H7 (cell line): ENCODE measurements around the gene HMCN2. TPM values are rescaled to one million over a fixed set of nuclear protein-coding genes. Genes with fewer than 3 reads are reported as not detected.
A peak's percentile ranks its signal among the peaks of the same experiment; 100 is the strongest.

Experiments
- DNase-seq: peaks from one replicate; pipeline ENCODE4 v3.0.0; 2012
- H3K27me3 ChIP-seq: 2 replicates; pipeline ENCODE4 v1.6.0; 2011; ENCODE audit warnings: mild to moderate bottlenecking, low read length; ENCODE audit not compliant: control insufficient read depth, insufficient read depth
- H3K36me3 ChIP-seq: replicated peaks from 2 replicates; pipeline ENCODE4 v1.5.1; 2011; ENCODE audit warnings: low read length; ENCODE audit not compliant: control insufficient read depth, insufficient read depth
- H3K4me3 ChIP-seq: 2 replicates; pipeline ENCODE4 v1.5.1; 2011; ENCODE audit warnings: low read depth, mild to moderate bottlenecking, control low read depth, low read length, moderate library complexity; ENCODE audit not compliant: insufficient read depth
- total RNA-seq: library from RNA; depleted of rRNA; stranded (reverse); fragments of >200 nt; shearing (Covaris generic); gene quantifications from 2 replicates; pipeline ENCODE4 v1.2.3, GENCODE V29; 2014

HMCN2 gene
- total RNA-seq, 1 experiment from 2014 or later, result 2.3 TPM

DNA sequence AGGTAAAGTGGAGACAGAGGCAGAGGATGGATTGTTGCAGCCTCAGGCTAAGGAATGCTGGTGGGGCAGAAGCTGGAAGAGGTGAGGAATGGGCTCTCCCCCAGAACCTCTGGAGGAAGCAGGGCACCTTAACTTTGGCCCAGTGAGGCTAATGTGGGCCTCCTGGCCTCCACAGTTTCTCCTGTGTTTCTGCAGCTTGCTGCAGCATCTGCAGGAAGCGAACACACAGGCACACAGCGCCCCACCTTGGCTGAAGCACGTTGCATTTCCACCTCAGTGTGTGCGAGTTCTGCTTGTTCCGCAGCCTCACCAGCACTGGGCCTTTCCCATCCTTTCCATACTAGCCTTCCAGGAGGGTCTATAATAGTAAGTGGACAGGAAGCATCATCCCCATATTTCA, 152.0 kb downstream of the HMCN2 start:
- Histone ChIP-seq H3K36me3 (no peaks in the 10 kb centered on the region), H3K27me3 (no peaks in the 10 kb centered on the region), H3K4me3 (no peak overlapping the region)
- peak; percentile 66 for DNase-seq

DNA sequence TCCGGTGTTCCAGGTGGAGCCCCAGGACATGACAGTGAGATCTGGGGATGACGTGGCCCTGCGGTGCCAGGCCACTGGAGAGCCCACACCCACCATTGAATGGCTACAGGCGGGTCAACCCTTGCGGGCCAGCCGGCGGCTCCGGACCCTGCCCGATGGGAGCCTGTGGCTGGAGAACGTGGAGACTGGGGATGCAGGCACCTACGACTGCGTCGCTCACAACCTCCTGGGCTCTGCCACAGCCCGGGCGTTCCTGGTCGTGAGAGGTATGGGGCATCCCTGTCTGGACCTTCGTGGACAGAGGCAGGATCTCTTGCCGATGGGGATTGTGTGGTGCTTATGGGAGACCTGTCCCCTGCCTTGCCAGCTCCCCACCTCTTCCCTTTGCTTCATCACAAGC, 153.2 kb downstream of the HMCN2 start:
- no peak for DNase-seq
- no peaks in the 10 kb centered on the region for H3K27me3 ChIP-seq

GRCh38 chr9:130419521-130420035, 154.0 kb downstream of the HMCN2 start:
- Histone ChIP-seq H3K36me3 (no peaks in the 10 kb centered on the region), H3K27me3 (no peaks in the 10 kb centered on the region)
- DNase-seq, result no peak

More for the DNA sequence above, 153.2 kb downstream of the HMCN2 start:
- Histone ChIP-seq H3K36me3 (no peaks in the 10 kb centered on the region), H3K4me3 (no peak overlapping the region)

DNA sequence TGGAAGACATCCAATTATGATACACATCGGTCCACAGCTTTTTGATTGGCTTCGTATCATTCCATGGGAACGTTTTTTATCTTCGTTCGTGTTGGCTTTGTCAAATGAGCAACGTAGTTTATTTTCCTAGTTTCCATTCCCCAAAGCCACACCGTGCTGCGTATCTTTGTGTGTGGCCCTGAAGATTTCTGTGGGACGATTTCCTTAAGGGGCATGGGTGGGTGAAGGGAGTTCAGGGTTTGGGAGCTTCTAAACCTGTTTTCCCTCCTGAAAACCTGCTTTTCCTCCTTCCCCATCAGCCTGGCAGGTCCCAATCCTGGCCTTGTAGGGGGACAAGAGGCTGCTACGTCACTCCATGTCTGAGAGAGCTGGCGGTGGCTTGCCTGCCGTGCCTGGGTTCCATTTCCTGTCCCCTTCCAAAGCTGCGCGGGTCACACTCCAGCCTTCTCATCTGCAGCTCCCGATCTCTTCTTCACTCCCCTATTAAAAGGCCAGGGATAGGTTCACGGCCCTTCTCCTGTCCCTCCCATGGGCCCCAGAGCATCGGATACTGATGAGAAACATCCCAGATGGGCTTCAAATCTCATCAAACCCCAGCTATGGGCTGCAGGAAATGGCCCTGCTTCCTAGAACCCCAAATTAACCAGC, 155.7 kb downstream of the HMCN2 start:
- Histone ChIP-seq H3K36me3 (no peaks in the 10 kb centered on the region), H3K4me3 (no peak overlapping the region), H3K27me3 (no peaks in the 10 kb centered on the region)
- no peak for DNase-seq

More at GRCh38 chr9:130419521-130420035, 154.0 kb downstream of the HMCN2 start:
- no peak overlapping the region for H3K4me3 ChIP-seq

GRCh38 chr9:130421802-130422276, 156.3 kb downstream of the HMCN2 start:
- no peaks in the 10 kb centered on the region for H3K36me3 ChIP-seq
- H3K4me3 ChIP-seq, result no peak overlapping the region
- no peaks in the 10 kb centered on the region for H3K27me3 ChIP-seq
- peak; percentile 91 for DNase-seq

- H3K36me3 ChIP-seq, result no peaks in the 10 kb centered on the region
- DNase-seq, result no peak
- H3K27me3 ChIP-seq, result no peaks in the 10 kb centered on the region
- H3K4me3 ChIP-seq, result no peak overlapping the region
These were observed 157.0 kb downstream of the HMCN2 start for GRCh38 chr9:130422546-130422945.

GRCh38 chr9:130423272-130423671, 157.7 kb downstream of the HMCN2 start:
- no peaks in the 10 kb centered on the region for H3K27me3 ChIP-seq
- no peak overlapping the region for H3K4me3 ChIP-seq
- H3K36me3 ChIP-seq, result no peaks in the 10 kb centered on the region
- no peak for DNase-seq

DNA sequence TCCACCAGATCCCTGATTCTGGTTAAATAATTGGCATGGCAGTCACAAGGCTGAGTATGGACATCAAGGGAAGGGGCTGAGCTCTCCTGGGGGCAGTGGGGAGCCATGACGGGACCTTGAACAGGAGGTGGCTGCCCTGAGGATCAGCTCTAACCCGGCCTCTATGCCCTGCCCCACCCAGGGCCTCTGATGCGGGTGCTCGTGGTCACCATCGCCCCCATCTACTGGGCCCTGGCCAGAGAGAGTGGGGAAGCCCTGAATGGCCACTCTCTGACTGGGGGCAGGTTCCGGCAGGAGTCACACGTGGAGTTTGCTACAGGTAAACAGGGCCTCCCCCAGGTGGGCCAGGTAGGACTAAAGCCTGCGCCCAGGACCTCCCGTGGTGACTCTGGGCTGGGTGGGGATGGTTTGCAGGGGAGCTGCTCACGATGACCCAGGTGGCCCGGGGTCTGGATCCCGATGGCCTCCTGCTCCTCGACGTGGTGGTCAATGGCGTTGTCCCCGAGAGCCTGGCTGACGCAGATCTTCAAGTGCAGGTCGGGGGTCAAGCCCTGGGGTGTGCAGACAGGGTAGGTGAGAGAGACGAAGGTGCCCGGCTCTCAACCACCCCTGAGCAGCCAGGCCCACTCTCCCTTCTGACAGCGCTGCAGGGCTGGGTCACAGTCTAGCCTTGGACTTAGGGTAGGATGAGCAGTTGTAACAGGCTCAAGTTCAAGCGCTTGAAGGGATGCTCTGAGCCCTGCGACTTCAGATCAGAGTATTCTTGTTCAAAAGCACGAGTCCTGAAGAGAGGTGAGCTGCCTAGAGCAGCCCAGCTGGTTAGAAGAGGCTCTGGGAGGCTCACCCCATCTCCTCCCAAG, 159.3 kb downstream of the HMCN2 start:
- peak; percentile 59 for DNase-seq
- Histone ChIP-seq H3K4me3 (no peak overlapping the region), H3K36me3 (no peaks in the 10 kb centered on the region), H3K27me3 (no peaks in the 10 kb centered on the region)

GRCh38 chr9:130425741-130426466, 160.3 kb downstream of the HMCN2 start:
- Histone ChIP-seq H3K27me3 (no peaks in the 10 kb centered on the region), H3K36me3 (no peaks in the 10 kb centered on the region), H3K4me3 (no peak overlapping the region)
- no peak for DNase-seq

GRCh38 chr9:130426467-130426773, 160.9 kb downstream of the HMCN2 start:
- DNase-seq, result no peak
- H3K4me3 ChIP-seq, result no peak overlapping the region
- H3K36me3 ChIP-seq, result no peaks in the 10 kb centered on the region

DNA sequence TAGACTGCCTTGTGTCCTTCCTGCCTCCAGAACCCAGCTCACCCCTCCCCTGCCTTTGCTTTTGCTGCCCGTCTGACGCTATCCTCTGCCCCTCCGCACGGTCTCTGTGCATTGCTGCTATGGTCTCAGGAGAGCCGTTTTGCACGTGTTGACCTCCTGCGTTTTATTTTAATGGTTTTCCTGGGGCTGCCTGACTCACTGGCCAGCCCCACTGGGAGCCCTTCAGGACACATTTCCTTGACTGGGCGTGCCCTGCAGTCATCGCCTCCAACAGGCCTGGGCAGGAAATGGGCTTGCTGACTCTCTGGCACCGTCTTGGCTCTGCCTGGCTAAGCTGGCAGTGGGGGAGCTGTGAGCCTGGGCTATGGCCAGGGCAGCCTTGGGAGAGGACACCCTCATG, 161.3 kb downstream of the HMCN2 start:
- Histone ChIP-seq H3K4me3 (no peak overlapping the region), H3K27me3 (peaks cover under 1% of the 10 kb centered on the region; the same call in 1 of the 2 replicates), H3K36me3 (no peaks in the 10 kb centered on the region)
- DNase-seq, result no peak

More at GRCh38 chr9:130426467-130426773, 160.9 kb downstream of the HMCN2 start:
- no peaks in the 10 kb centered on the region for H3K27me3 ChIP-seq

- H3K36me3 ChIP-seq, result no peaks in the 10 kb centered on the region
- DNase-seq, result no peak
- H3K4me3 ChIP-seq, result no peak overlapping the region
- H3K27me3 ChIP-seq, result peaks cover 3% of the 10 kb centered on the region
These were observed 161.8 kb downstream of the HMCN2 start for GRCh38 chr9:130427326-130427725.

DNA sequence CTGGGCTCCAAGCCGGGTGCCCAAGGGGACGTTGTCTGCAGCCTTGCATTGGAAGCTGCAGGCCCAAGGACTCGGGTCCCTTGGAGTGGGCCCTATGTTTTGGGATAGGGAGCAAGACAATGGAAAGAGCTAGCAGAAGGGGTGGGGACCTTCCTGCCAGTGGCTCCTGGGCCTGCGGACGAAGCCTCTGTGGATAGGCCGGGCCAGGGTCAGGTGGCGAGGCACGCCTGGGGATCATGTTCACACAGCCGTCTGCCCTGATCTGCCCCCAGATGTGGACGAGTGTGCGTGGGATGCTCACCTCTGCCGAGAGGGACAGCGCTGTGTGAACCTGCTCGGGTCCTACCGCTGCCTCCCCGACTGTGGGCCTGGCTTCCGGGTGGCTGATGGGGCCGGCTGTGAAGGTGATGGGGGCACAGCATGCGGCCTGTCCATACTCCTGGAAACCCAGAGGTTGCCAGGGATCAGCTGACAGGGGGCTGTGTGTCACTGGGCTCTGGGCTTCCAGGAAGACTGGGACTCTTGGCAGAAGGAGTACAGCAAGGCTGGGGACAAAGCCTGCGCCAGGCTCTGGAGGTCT, 162.6 kb downstream of the HMCN2 start:
- H3K36me3 ChIP-seq, result no peaks in the 10 kb centered on the region
- H3K4me3 ChIP-seq, result no peak overlapping the region
- peaks cover 11% of the 10 kb centered on the region for H3K27me3 ChIP-seq
- DNase-seq, result peak; percentile 65

- no peak overlapping the region for H3K4me3 ChIP-seq
These were observed 163.8 kb downstream of the HMCN2 start for GRCh38 chr9:130429381-130429780.

More at GRCh38 chr9:130429381-130429780, 163.8 kb downstream of the HMCN2 start:
- no peaks in the 10 kb centered on the region for H3K36me3 ChIP-seq
- no peak for DNase-seq
- H3K27me3 ChIP-seq, result peaks cover 22% of the 10 kb centered on the region
